HEK293 (cell line): Measurements from ENCODE around the gene TST.

Experiments used
- CTCF ChIA-PET: fragments of 350-600 bp; formaldehyde crosslinking; extraction: SDS; loops from one replicate; lab custom pipeline; 2021; ENCODE audit warnings: antibody characterized with exemption; lab: Yijun Ruan, JAX
- POLR2A ChIA-PET: fragments of 300-600 bp; formaldehyde crosslinking; extraction: SDS; loops from one replicate; lab custom pipeline; 2020; ENCODE audit warnings: antibody characterized with exemption, inconsistent platforms; lab: Yijun Ruan, JAX
- H3K27ac ChIP-seq: fragments of 200-500 bp; sonication (Bioruptor generic); 2 replicates; pipeline ENCODE4 v1.5.1; 2014; ENCODE audit warnings: low read depth, low read length, control low read depth, inconsistent platforms; ENCODE audit errors: extremely low read depth
- H3K36me3 ChIP-seq, 2 experiments: fragments of 200-500 bp in 1 of 2; sonication (Bioruptor generic) in 1 of 2; 1 replicate in 1 of 2; 2 replicates in 1 of 2; pipeline ENCODE4 v1.5.1; 2014 to 2017; ENCODE audit warnings: inconsistent platforms in 2 of 2, low read length in 2 of 2; ENCODE audit not compliant: control insufficient read depth in 2 of 2, insufficient read depth in 1 of 2
- H3K4me1 ChIP-seq: fragments of 200-500 bp; sonication (Bioruptor generic); 2 replicates; pipeline ENCODE4 v1.5.1; 2014; ENCODE audit warnings: mild to moderate bottlenecking, low read length, inconsistent platforms; ENCODE audit not compliant: control insufficient read depth, insufficient read depth
- H3K4me3 ChIP-seq: 2 replicates; pipeline ENCODE4 v1.5.1; 2011; ENCODE audit warnings: low read depth, mild to moderate bottlenecking, control low read depth, low read length, moderate library complexity
- H3K9me3 ChIP-seq: fragments of 200-500 bp; sonication (Bioruptor generic); 2 replicates; pipeline ENCODE4 v1.5.1; 2014; ENCODE audit warnings: low read depth, low read length, inconsistent platforms; ENCODE audit not compliant: control insufficient read depth, insufficient read depth
- FEZF1 ChIP-seq: fragments of 450-650 bp; formaldehyde crosslinking; IDR thresholded peaks from 2 replicates; pipeline ENCODE4 v1.5.1; 2016; ENCODE audit warnings: missing biosample characterization, missing genetic modification characterization
- KLF9 ChIP-seq: fragments of 450-650 bp; formaldehyde crosslinking; IDR thresholded peaks from 2 replicates; pipeline ENCODE4 v1.5.1; 2016; ENCODE audit warnings: missing biosample characterization, missing genetic modification characterization, low read depth
- SP7 ChIP-seq: fragments of 450-650 bp; formaldehyde crosslinking; IDR thresholded peaks from 2 replicates; pipeline ENCODE4 v1.5.1; 2016; ENCODE audit warnings: missing biosample characterization, missing genetic modification characterization
- ZIC2 ChIP-seq: fragments of 450-650 bp; formaldehyde crosslinking; IDR thresholded peaks from 2 replicates; pipeline ENCODE4 v1.5.1; 2016; ENCODE audit warnings: missing biosample characterization, missing genetic modification characterization
- ZNF10 ChIP-seq: fragments of 450-650 bp; formaldehyde crosslinking; IDR thresholded peaks from 2 replicates; pipeline ENCODE4 v1.5.1; 2017; ENCODE audit warnings: missing biosample characterization, missing genetic modification characterization
- ZNF112 ChIP-seq: fragments of 450-650 bp; formaldehyde crosslinking; IDR thresholded peaks from 2 replicates; pipeline ENCODE4 v1.5.0; 2017; ENCODE audit warnings: missing biosample characterization, missing genetic modification characterization
- ZNF274 ChIP-seq, 2 experiments: fragments of 200-500 bp in 1 of 2; fragments of 450-650 bp in 1 of 2; sonication (Bioruptor generic) in 1 of 2; formaldehyde crosslinking in 1 of 2; IDR thresholded peaks; 2 replicates each; pipeline versions ENCODE4 v1.5.1 to v1.6.1; 2014 to 2016; ENCODE audit warnings: borderline replicate concordance in 1 of 2, inconsistent platforms in 1 of 2, low read length in 1 of 2, missing biosample characterization in 1 of 2, missing genetic modification characterization in 1 of 2
- ZNF416 ChIP-seq: fragments of 450-650 bp; formaldehyde crosslinking; IDR thresholded peaks from 2 replicates; pipeline ENCODE4 v1.5.1; 2016; ENCODE audit warnings: missing biosample characterization, missing genetic modification characterization
- ZNF558 ChIP-seq: fragments of 450-650 bp; formaldehyde crosslinking; IDR thresholded peaks from 2 replicates; pipeline ENCODE4 v1.5.1; 2016; ENCODE audit warnings: missing biosample characterization, missing genetic modification characterization
- ZSCAN23 ChIP-seq: fragments of 450-650 bp; formaldehyde crosslinking; IDR thresholded peaks from 2 replicates; pipeline ENCODE4 v1.5.1; 2016; ENCODE audit warnings: missing biosample characterization, missing genetic modification characterization
- TF ChIP-seq, protein P1 (sequence below): fragments of 450-650 bp; IDR thresholded peaks from 2 replicates; pipeline ENCODE4 v1.5.1; 2018; ENCODE audit warnings: missing biosample characterization, mild to moderate bottlenecking, missing genetic modification characterization
- TF ChIP-seq, protein P2 (sequence below): fragments of 450-650 bp; formaldehyde crosslinking; IDR thresholded peaks from 2 replicates; pipeline ENCODE4 v1.5.1; 2016; ENCODE audit warnings: missing biosample characterization, missing genetic modification characterization
- TF ChIP-seq, protein P3 (sequence below): fragments of 450-650 bp; formaldehyde crosslinking; IDR thresholded peaks from 2 replicates; pipeline ENCODE4 v1.5.1; 2016; ENCODE audit warnings: missing biosample characterization, missing genetic modification characterization
- TF ChIP-seq, protein P4 (sequence below): fragments of 450-650 bp; formaldehyde crosslinking; IDR thresholded peaks from 2 replicates; pipeline ENCODE4 v1.5.1; 2017; ENCODE audit warnings: missing biosample characterization, missing genetic modification characterization
- TF ChIP-seq, protein P5 (sequence below): fragments of 450-650 bp; formaldehyde crosslinking; IDR thresholded peaks from 2 replicates; pipeline ENCODE4 v1.5.1; 2016; ENCODE audit warnings: missing biosample characterization, missing genetic modification characterization

TST gene

DNA sequence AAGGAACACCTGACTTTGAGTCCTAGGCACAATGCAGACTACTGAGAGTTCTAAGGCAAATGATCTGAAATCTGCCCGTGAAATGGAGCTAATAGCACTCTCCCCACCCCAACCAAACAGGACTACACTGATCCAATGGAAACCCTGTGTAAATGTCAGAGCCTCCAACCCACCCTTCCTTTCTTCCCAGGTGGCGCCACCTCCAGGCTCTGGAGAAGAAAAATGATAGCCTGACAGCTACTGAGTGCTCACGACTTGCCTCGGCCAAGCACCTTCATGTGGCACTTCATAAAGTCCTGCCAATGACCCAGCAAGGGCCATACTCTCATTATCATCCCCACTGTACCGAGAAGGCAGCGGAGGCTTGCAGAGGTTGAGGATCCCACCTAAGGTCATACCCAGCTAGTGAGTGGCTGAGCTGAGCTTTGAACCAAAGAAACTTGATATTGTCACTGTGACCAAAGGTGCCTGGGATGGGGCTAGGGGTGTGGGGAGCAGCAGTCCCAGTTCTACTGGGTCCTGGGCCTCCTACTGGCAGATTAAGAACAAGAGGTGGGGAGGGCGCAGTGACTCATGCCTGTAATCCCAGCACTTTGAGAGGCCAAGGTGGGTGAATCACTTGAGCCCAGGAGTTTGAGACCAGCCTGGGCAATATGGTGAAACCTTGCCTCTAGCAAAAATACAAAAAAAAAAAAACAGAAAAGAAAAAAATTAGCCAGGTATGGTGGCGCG, 20.5 kb downstream of the TST start:
- Histone ChIP-seq H3K4me3 (no peak overlapping the region), H3K9me3 (no peaks in the 10 kb centered on the region), H3K27ac (no peak overlapping the region), H3K4me1 (no peaks in the 10 kb centered on the region; the same call in 1 of the 2 replicates), H3K36me3 (no peaks in the 10 kb centered on the region)
- 0 out of 2 replicates have a peak, but pooled peaks have one; percentile 27 for TF ChIP-seq SP7 (tag by site-specific recombination)
- TF ChIP-seq ZNF10 (tag by site-specific recombination) = no peak
- TF ChIP-seq ZIC2 (tag by site-specific recombination) = peak; percentile 17; the same call in 1 of the 2 replicates
- TF ChIP-seq, protein P1, sequence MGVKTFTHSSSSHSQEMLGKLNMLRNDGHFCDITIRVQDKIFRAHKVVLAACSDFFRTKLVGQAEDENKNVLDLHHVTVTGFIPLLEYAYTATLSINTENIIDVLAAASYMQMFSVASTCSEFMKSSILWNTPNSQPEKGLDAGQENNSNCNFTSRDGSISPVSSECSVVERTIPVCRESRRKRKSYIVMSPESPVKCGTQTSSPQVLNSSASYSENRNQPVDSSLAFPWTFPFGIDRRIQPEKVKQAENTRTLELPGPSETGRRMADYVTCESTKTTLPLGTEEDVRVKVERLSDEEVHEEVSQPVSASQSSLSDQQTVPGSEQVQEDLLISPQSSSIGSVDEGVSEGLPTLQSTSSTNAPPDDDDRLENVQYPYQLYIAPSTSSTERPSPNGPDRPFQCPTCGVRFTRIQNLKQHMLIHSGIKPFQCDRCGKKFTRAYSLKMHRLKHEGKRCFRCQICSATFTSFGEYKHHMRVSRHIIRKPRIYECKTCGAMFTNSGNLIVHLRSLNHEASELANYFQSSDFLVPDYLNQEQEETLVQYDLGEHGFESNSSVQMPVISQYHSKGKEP = no peak
- no peak for TF ChIP-seq ZNF274 (IDR thresholded peaks at IDR 0.05; ENCODE audit: low read length)
- TF ChIP-seq ZNF274 (tag by site-specific recombination; IDR thresholded peaks at IDR 0.05; ENCODE audit: borderline replicate concordance) = no peak
- no peak for TF ChIP-seq FEZF1 (tag by site-specific recombination)
- no peak for TF ChIP-seq ZNF416 (tag by site-specific recombination)
- TF ChIP-seq, protein P2, sequence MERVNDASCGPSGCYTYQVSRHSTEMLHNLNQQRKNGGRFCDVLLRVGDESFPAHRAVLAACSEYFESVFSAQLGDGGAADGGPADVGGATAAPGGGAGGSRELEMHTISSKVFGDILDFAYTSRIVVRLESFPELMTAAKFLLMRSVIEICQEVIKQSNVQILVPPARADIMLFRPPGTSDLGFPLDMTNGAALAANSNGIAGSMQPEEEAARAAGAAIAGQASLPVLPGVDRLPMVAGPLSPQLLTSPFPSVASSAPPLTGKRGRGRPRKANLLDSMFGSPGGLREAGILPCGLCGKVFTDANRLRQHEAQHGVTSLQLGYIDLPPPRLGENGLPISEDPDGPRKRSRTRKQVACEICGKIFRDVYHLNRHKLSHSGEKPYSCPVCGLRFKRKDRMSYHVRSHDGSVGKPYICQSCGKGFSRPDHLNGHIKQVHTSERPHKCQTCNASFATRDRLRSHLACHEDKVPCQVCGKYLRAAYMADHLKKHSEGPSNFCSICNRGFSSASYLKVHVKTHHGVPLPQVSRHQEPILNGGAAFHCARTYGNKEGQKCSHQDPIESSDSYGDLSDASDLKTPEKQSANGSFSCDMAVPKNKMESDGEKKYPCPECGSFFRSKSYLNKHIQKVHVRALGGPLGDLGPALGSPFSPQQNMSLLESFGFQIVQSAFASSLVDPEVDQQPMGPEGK (tag by site-specific recombination) = peak; percentile 75
- TF ChIP-seq, protein P3, sequence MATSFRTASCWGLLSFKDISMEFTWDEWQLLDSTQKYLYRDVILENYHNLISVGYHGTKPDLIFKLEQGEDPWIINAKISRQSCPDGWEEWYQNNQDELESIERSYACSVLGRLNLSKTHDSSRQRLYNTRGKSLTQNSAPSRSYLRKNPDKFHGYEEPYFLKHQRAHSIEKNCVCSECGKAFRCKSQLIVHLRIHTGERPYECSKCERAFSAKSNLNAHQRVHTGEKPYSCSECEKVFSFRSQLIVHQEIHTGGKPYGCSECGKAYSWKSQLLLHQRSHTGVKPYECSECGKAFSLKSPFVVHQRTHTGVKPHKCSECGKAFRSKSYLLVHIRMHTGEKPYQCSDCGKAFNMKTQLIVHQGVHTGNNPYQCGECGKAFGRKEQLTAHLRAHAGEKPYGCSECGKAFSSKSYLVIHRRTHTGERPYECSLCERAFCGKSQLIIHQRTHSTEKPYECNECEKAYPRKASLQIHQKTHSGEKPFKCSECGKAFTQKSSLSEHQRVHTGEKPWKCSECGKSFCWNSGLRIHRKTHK = 0 out of 2 replicates have a peak, but pooled peaks have one; percentile 5
- TF ChIP-seq, protein P4, sequence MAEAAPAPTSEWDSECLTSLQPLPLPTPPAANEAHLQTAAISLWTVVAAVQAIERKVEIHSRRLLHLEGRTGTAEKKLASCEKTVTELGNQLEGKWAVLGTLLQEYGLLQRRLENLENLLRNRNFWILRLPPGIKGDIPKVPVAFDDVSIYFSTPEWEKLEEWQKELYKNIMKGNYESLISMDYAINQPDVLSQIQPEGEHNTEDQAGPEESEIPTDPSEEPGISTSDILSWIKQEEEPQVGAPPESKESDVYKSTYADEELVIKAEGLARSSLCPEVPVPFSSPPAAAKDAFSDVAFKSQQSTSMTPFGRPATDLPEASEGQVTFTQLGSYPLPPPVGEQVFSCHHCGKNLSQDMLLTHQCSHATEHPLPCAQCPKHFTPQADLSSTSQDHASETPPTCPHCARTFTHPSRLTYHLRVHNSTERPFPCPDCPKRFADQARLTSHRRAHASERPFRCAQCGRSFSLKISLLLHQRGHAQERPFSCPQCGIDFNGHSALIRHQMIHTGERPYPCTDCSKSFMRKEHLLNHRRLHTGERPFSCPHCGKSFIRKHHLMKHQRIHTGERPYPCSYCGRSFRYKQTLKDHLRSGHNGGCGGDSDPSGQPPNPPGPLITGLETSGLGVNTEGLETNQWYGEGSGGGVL (tag by site-specific recombination) = 0 out of 2 replicates have a peak, but pooled peaks have one; percentile 7
- TF ChIP-seq KLF9 (tag by site-specific recombination) = no peak
- TF ChIP-seq, protein P5, sequence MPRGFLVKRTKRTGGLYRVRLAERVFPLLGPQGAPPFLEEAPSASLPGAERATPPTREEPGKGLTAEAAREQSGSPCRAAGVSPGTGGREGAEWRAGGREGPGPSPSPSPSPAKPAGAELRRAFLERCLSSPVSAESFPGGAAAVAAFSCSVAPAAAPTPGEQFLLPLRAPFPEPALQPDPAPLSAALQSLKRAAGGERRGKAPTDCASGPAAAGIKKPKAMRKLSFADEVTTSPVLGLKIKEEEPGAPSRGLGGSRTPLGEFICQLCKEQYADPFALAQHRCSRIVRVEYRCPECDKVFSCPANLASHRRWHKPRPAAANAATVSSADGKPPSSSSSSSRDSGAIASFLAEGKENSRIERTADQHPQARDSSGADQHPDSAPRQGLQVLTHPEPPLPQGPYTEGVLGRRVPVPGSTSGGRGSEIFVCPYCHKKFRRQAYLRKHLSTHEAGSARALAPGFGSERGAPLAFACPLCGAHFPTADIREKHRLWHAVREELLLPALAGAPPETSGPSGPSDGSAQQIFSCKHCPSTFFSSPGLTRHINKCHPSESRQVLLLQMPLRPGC (tag by site-specific recombination) = no peak
- no peak for TF ChIP-seq ZNF558
- ChIA-PET CTCF (interaction anchor here (0.6 to 5.1 kb wide), 14 partner anchors 8 to 452 kb away, joined by 3 to 22 read pairs (median 4); a partner anchor contains a TSS), POLR2A (interaction anchor here (0.6 to 1.4 kb wide), 4 partner anchors 10 to 31 kb away, joined by 3 to 6 read pairs (median 4); partner anchors contain the start of genes MPST and TST)

DNA sequence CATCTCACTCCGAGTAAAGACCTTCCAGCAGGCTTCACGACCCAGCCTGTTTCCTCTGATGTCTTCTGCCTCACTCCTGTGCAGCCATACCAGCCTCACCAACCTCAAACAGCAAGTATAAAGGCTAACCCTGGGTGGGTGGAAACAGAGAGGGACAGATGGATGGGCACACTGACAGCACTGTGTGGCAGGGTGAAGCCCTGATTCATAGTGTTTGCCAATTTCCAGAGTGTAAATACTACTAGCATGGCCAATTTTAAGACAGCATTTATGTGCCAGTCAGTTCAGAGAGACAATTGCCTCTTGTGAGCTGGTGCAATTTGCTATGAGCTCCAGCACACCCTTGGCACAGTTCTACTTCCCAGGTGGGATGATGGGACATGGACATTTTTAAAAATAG, 21.5 kb downstream of the TST start:
- Histone ChIP-seq H3K27ac (no peak overlapping the region), H3K9me3 (no peaks in the 10 kb centered on the region), H3K36me3 (no peaks in the 10 kb centered on the region), H3K4me3 (no peak overlapping the region), H3K4me1 (no peaks in the 10 kb centered on the region; the same call in 1 of the 2 replicates)
- ChIA-PET CTCF (interaction anchor here (0.5 to 5.1 kb wide), 12 partner anchors 9 to 466 kb away, joined by 3 to 22 read pairs (median 4); a partner anchor contains a TSS), POLR2A (interaction anchor here (1.0 to 1.4 kb wide), 2 partner anchors 18 to 21 kb away, joined by 3 read pairs; partner anchors contain the start of genes MPST and TST)
- TF ChIP-seq ZNF112 (tag by site-specific recombination) (peak; percentile 67; the same call in 1 of the 2 replicates), ZSCAN23 (tag by site-specific recombination) (no peak)
